HepG2 (cell line): ENCODE measurements around the gene GSTA1. TPM values are rescaled to one million over a fixed set of nuclear protein-coding genes. Genes with fewer than 3 reads are reported as not detected.
A peak's percentile ranks its signal among the peaks of the same experiment; 100 is the strongest.

ENCODE experiments used
- FOXJ3 ChIP-seq: sonication (generic); formaldehyde crosslinking; IDR thresholded peaks from 2 replicates; pipeline ENCODE4 v1.4.0; 2020; ENCODE audit warnings: missing genetic modification reagents, mild to moderate bottlenecking, borderline replicate concordance
- HNF4G ChIP-seq, 2 experiments: sonication (generic) in 1 of 2; formaldehyde crosslinking in 1 of 2; IDR thresholded peaks; 2 replicates each; pipeline versions ENCODE4 v1.4.0 to v1.6.1; 2011 to 2020; ENCODE audit warnings: borderline replicate concordance in 2 of 2, low read depth in 2 of 2, mild to moderate bottlenecking in 2 of 2, low read length in 1 of 2, missing genetic modification reagents in 1 of 2, moderate library complexity in 1 of 2
- JDP2 ChIP-seq: sonication (generic); formaldehyde crosslinking; IDR thresholded peaks from 2 replicates; pipeline ENCODE4 v1.8.1; 2022; ENCODE audit warnings: missing genetic modification reagents, borderline replicate concordance
- KAT2B ChIP-seq: fragments of 150-350 bp; IDR thresholded peaks from 2 replicates; pipeline ENCODE4 v1.6.1; 2014; ENCODE audit warnings: low read depth, low read length, borderline replicate concordance
- NPAS2 ChIP-seq: sonication (generic); formaldehyde crosslinking; IDR thresholded peaks from 2 replicates; pipeline ENCODE4 v1.8.0; 2022; ENCODE audit warnings: mild to moderate bottlenecking, missing genetic modification reagents, borderline replicate concordance
- POGZ ChIP-seq: sonication (generic); formaldehyde crosslinking; IDR thresholded peaks from 2 replicates; pipeline ENCODE4 v1.4.0; 2020; ENCODE audit warnings: mild to moderate bottlenecking, missing genetic modification reagents
- SIX1 ChIP-seq: sonication (generic); formaldehyde crosslinking; IDR thresholded peaks from 2 replicates; pipeline ENCODE4 v1.4.0; 2020; ENCODE audit warnings: missing genetic modification reagents, borderline replicate concordance
- STAT5B ChIP-seq: sonication (generic); formaldehyde crosslinking; IDR thresholded peaks from 2 replicates; pipeline ENCODE4 v1.4.0; 2020; ENCODE audit warnings: missing genetic modification reagents
- ZFP36L1 ChIP-seq: sonication (generic); formaldehyde crosslinking; IDR thresholded peaks from 2 replicates; pipeline ENCODE4 v1.8.0; 2022; ENCODE audit warnings: mild to moderate bottlenecking, missing genetic modification reagents, moderate library complexity
- ZMYM4 ChIP-seq: sonication (generic); formaldehyde crosslinking; IDR thresholded peaks from 2 replicates; pipeline ENCODE4 v1.8.1; 2023; ENCODE audit warnings: mild to moderate bottlenecking, missing genetic modification reagents
- ZNF33A ChIP-seq: sonication (generic); formaldehyde crosslinking; IDR thresholded peaks from 2 replicates; pipeline ENCODE4 v1.5.1; 2020; ENCODE audit warnings: missing genetic modification reagents, mild to moderate bottlenecking, moderate library complexity, borderline replicate concordance
- ZNF354B ChIP-seq: sonication (generic); formaldehyde crosslinking; IDR thresholded peaks from 2 replicates; pipeline ENCODE4 v1.8.0; 2022; ENCODE audit warnings: mild to moderate bottlenecking, missing genetic modification reagents
- ZNF546 ChIP-seq: sonication (generic); formaldehyde crosslinking; conservative IDR thresholded peaks from 2 replicates; pipeline ENCODE4 v1.8.1; 2023; ENCODE audit warnings: mild to moderate bottlenecking, missing genetic modification reagents
- ZSCAN20 ChIP-seq: sonication (generic); formaldehyde crosslinking; IDR thresholded peaks from 2 replicates; pipeline ENCODE4 v1.4.0; 2020; ENCODE audit warnings: missing genetic modification reagents, mild to moderate bottlenecking, borderline replicate concordance
- polyA plus RNA-seq, 8 experiments: library from polyadenylated mRNA; depleted of rRNA in 3 of 8; stranded (reverse) in 7 of 8; unstranded in 1 of 8; fragments of >200 nt; fragmentation: Illumina TruSeq in 4 of 8; extraction: Trizol in 4 of 8; gene quantifications; 2 replicates each; pipeline versions ENCODE4 v1.2.1 to v1.2.3, GENCODE V29; 2011 to 2016; ENCODE audit warnings: low read depth in 4 of 8, missing spikeins in 1 of 8, mixed read lengths in 1 of 8; ENCODE audit not compliant: insufficient read depth in 1 of 8
- total RNA-seq, 5 experiments: library from RNA; depleted of rRNA; stranded (reverse); fragments of >200 nt; fragmentation: Illumina TruSeq; extraction: Trizol; gene quantifications; 2 replicates each; pipeline ENCODE4 v1.2.3, GENCODE V29; 2016; ENCODE audit warnings: low read depth in 1 of 5
- TF ChIP-seq, protein P1 (sequence below): sonication (generic); formaldehyde crosslinking; conservative IDR thresholded peaks from 2 replicates; pipeline ENCODE4 v1.4.0; 2020; ENCODE audit warnings: mild to moderate bottlenecking, missing genetic modification reagents, moderate library complexity
- TF ChIP-seq, protein P2 (sequence below): sonication (generic); formaldehyde crosslinking; IDR thresholded peaks from 2 replicates; pipeline ENCODE4 v1.5.0; 2020; ENCODE audit warnings: missing genetic modification reagents
- TF ChIP-seq, protein P3 (sequence below): IDR thresholded peaks from 2 replicates; pipeline ENCODE4 v1.6.1; 2016
- TF ChIP-seq, protein P4 (sequence below): sonication (generic); formaldehyde crosslinking; IDR thresholded peaks from 2 replicates; pipeline ENCODE4 v1.4.0; 2020; ENCODE audit warnings: missing genetic modification reagents
- TF ChIP-seq, protein P5 (sequence below): sonication (generic); formaldehyde crosslinking; IDR thresholded peaks from 2 replicates; pipeline ENCODE4 v1.9.0; 2021; ENCODE audit warnings: missing genetic modification reagents, borderline replicate concordance

The GSTA1 gene
- total and polyA plus RNA-seq, 2 of the 13 experiments (the other 11 are each of a cell fraction or from before 2014, with no cell fraction given): 6.2 to 282 TPM

DNA sequence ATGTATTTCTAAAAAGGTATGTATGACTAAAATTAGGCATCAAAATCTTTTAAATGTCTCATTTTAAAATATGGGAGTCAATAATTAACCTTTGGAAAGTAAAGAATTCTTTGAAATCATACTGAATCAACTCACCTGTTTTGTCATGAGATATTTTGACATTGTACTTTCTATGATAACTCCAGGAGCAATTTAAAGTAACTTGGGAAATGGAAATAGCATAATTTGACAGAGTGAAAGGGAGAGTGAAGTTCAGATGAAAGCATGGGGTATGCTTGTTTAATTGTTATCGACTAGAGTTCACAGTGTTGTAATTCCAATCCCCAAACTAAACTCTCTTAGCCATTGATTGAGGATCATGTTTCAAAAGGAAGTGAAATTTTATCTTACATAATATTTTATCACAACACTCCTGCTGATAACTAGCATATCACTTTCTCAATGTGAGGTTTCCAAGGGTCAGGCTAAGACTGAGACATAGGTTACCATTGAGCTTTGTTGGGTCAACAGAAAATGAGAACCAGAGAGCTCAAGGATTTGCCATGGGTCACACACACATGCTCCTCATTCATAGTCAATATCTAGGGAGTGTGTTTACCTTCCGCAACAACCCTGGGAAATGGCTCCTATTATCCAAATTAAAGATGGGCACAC, 2.3 kb downstream of the GSTA1 start (continued):
- TF ChIP-seq, protein P1, sequence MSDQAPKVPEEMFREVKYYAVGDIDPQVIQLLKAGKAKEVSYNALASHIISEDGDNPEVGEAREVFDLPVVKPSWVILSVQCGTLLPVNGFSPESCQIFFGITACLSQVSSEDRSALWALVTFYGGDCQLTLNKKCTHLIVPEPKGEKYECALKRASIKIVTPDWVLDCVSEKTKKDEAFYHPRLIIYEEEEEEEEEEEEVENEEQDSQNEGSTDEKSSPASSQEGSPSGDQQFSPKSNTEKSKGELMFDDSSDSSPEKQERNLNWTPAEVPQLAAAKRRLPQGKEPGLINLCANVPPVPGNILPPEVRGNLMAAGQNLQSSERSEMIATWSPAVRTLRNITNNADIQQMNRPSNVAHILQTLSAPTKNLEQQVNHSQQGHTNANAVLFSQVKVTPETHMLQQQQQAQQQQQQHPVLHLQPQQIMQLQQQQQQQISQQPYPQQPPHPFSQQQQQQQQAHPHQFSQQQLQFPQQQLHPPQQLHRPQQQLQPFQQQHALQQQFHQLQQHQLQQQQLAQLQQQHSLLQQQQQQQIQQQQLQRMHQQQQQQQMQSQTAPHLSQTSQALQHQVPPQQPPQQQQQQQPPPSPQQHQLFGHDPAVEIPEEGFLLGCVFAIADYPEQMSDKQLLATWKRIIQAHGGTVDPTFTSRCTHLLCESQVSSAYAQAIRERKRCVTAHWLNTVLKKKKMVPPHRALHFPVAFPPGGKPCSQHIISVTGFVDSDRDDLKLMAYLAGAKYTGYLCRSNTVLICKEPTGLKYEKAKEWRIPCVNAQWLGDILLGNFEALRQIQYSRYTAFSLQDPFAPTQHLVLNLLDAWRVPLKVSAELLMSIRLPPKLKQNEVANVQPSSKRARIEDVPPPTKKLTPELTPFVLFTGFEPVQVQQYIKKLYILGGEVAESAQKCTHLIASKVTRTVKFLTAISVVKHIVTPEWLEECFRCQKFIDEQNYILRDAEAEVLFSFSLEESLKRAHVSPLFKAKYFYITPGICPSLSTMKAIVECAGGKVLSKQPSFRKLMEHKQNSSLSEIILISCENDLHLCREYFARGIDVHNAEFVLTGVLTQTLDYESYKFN (CRISPR knock-in tag): peak; percentile 92
- TF ChIP-seq NPAS2 (no peak), SIX1 (CRISPR knock-in tag) (peak; percentile 99), JDP2 (CRISPR knock-in tag) (no peak), ZNF33A (CRISPR knock-in tag) (no peak), STAT5B (no peak), HNF4G (IDR thresholded peaks at IDR 0.05; ENCODE audit: borderline replicate concordance, low read depth, low read length) (peak; percentile 53; the same call in 1 of the 2 replicates), HNF4G (CRISPR knock-in tag; IDR thresholded peaks at IDR 0.05; ENCODE audit: borderline replicate concordance, low read depth) (no peak), ZNF354B (CRISPR knock-in tag) (no peak), ZFP36L1 (CRISPR knock-in tag) (no peak), ZSCAN20 (CRISPR knock-in tag) (no peak), FOXJ3 (peak; percentile 85; the same call in 1 of the 2 replicates), POGZ (CRISPR knock-in tag) (peak; percentile 68), KAT2B (peak; percentile 42), ZMYM4 (CRISPR knock-in tag) (peak; percentile 84), ZNF546 (CRISPR knock-in tag) (no peak)
- TF ChIP-seq, protein P2, sequence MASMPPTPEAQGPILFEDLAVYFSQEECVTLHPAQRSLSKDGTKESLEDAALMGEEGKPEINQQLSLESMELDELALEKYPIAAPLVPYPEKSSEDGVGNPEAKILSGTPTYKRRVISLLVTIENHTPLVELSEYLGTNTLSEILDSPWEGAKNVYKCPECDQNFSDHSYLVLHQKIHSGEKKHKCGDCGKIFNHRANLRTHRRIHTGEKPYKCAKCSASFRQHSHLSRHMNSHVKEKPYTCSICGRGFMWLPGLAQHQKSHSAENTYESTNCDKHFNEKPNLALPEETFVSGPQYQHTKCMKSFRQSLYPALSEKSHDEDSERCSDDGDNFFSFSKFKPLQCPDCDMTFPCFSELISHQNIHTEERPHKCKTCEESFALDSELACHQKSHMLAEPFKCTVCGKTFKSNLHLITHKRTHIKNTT: no peak
- TF ChIP-seq, protein P3, sequence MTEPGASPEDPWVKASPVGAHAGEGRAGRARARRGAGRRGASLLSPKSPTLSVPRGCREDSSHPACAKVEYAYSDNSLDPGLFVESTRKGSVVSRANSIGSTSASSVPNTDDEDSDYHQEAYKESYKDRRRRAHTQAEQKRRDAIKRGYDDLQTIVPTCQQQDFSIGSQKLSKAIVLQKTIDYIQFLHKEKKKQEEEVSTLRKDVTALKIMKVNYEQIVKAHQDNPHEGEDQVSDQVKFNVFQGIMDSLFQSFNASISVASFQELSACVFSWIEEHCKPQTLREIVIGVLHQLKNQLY (CRISPR knock-in tag): no peak
- TF ChIP-seq, protein P4, sequence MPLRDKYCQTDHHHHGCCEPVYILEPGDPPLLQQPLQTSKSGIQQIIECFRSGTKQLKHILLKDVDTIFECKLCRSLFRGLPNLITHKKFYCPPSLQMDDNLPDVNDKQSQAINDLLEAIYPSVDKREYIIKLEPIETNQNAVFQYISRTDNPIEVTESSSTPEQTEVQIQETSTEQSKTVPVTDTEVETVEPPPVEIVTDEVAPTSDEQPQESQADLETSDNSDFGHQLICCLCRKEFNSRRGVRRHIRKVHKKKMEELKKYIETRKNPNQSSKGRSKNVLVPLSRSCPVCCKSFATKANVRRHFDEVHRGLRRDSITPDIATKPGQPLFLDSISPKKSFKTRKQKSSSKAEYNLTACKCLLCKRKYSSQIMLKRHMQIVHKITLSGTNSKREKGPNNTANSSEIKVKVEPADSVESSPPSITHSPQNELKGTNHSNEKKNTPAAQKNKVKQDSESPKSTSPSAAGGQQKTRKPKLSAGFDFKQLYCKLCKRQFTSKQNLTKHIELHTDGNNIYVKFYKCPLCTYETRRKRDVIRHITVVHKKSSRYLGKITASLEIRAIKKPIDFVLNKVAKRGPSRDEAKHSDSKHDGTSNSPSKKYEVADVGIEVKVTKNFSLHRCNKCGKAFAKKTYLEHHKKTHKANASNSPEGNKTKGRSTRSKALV (CRISPR knock-in tag): no peak
- TF ChIP-seq, protein P5, sequence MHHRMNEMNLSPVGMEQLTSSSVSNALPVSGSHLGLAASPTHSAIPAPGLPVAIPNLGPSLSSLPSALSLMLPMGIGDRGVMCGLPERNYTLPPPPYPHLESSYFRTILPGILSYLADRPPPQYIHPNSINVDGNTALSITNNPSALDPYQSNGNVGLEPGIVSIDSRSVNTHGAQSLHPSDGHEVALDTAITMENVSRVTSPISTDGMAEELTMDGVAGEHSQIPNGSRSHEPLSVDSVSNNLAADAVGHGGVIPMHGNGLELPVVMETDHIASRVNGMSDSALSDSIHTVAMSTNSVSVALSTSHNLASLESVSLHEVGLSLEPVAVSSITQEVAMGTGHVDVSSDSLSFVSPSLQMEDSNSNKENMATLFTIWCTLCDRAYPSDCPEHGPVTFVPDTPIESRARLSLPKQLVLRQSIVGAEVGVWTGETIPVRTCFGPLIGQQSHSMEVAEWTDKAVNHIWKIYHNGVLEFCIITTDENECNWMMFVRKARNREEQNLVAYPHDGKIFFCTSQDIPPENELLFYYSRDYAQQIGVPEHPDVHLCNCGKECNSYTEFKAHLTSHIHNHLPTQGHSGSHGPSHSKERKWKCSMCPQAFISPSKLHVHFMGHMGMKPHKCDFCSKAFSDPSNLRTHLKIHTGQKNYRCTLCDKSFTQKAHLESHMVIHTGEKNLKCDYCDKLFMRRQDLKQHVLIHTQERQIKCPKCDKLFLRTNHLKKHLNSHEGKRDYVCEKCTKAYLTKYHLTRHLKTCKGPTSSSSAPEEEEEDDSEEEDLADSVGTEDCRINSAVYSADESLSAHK (CRISPR knock-in tag): no peak
